PFSK-1 (cell line): ENCODE results near the gene NDUFA13.

ENCODE experiments used
- FOXP2 ChIP-seq: optimal IDR thresholded peaks from 2 replicates; pipeline ENCODE3; 2011; ENCODE audit warnings: borderline replicate concordance, control low read depth, inconsistent platforms; ENCODE audit not compliant: insufficient read depth; ENCODE audit errors: extremely low read length, extremely low read depth
- POLR2AphosphoS5 ChIP-seq: IDR thresholded peaks from 2 replicates; pipeline ENCODE4 v1.6.1; 2012; ENCODE audit warnings: low read depth, mild to moderate bottlenecking, control low read depth, low read length, moderate library complexity
- REST ChIP-seq, 2 experiments: IDR thresholded peaks; 2 replicates each; pipeline versions ENCODE4 v1.6.1 to v1.8.0; 2011 to 2012; ENCODE audit warnings: low read depth in 2 of 2, low read length in 2 of 2, control low read depth in 1 of 2, inconsistent platforms in 1 of 2, mild to moderate bottlenecking in 1 of 2, moderate library complexity in 1 of 2; ENCODE audit not compliant: insufficient read depth in 1 of 2
- SIN3A ChIP-seq: IDR thresholded peaks from 2 replicates; pipeline ENCODE4 v1.6.1; 2012; ENCODE audit warnings: mild to moderate bottlenecking, low read length, moderate library complexity, borderline replicate concordance; ENCODE audit not compliant: insufficient read depth
- TAF1 ChIP-seq: IDR thresholded peaks from 2 replicates; pipeline ENCODE4 v1.6.1; 2012; ENCODE audit warnings: low read length, control low read depth, borderline replicate concordance; ENCODE audit not compliant: insufficient read depth

The NDUFA13 gene

GRCh38 chr19:19535311-19536191 lies 19.5 kb downstream of the NDUFA13 start:
- TF ChIP-seq REST (IDR thresholded peaks at IDR 0.05; ENCODE audit: insufficient read depth in 1 of 2, low read depth in 2 of 2, low read length in 2 of 2), result no peak
- TF ChIP-seq POLR2AphosphoS5, result no peak
- no peak for TF ChIP-seq TAF1
- no peak for TF ChIP-seq FOXP2
- TF ChIP-seq SIN3A, result no peak

GRCh38 chr19:19537075-19538048 lies 21.3 kb downstream of the NDUFA13 start:
- no peak for TF ChIP-seq POLR2AphosphoS5
- no peak for TF ChIP-seq SIN3A
- TF ChIP-seq FOXP2, result no peak
- TF ChIP-seq REST (IDR thresholded peaks at IDR 0.05; ENCODE audit: insufficient read depth in 1 of 2, low read depth in 2 of 2, low read length in 2 of 2), result no peak
- no peak for TF ChIP-seq TAF1

- TF ChIP-seq SIN3A (no peak), REST (IDR thresholded peaks at IDR 0.05; ENCODE audit: insufficient read depth in 1 of 2, low read depth in 2 of 2, low read length in 2 of 2) (no peak), TAF1 (no peak), POLR2AphosphoS5 (no peak), FOXP2 (no peak)
Measured at GRCh38 chr19:19538061-19538784, 22.2 kb downstream of the NDUFA13 start, which contains the start of gene CILP2. TSS of gene CILP2 (plus strand) at chr19:19538265. CDS start at chr19:19538350, 85 bp downstream.

- TF ChIP-seq TAF1, result no peak
- no peak for TF ChIP-seq POLR2AphosphoS5
- no peak for TF ChIP-seq FOXP2
- TF ChIP-seq REST (IDR thresholded peaks at IDR 0.05; ENCODE audit: insufficient read depth in 1 of 2, low read depth in 2 of 2, low read length in 2 of 2), result no peak
- no peak for TF ChIP-seq SIN3A
Measured at GRCh38 chr19:19538785-19539166, 22.8 kb downstream of the NDUFA13 start.
